ENCODE data around the gene CCDC187. TPM values are rescaled to one million over a fixed set of nuclear protein-coding genes. Genes with fewer than 3 reads are reported as not detected.
A peak's percentile ranks its signal among the peaks of the same experiment; 100 is the strongest.

Gene CCDC187
- total and polyA plus RNA-seq, 2 of the 13 experiments (the other 11 are each of a cell fraction or from before 2014, with no cell fraction given): 0.03 to 0.13 TPM

DNA sequence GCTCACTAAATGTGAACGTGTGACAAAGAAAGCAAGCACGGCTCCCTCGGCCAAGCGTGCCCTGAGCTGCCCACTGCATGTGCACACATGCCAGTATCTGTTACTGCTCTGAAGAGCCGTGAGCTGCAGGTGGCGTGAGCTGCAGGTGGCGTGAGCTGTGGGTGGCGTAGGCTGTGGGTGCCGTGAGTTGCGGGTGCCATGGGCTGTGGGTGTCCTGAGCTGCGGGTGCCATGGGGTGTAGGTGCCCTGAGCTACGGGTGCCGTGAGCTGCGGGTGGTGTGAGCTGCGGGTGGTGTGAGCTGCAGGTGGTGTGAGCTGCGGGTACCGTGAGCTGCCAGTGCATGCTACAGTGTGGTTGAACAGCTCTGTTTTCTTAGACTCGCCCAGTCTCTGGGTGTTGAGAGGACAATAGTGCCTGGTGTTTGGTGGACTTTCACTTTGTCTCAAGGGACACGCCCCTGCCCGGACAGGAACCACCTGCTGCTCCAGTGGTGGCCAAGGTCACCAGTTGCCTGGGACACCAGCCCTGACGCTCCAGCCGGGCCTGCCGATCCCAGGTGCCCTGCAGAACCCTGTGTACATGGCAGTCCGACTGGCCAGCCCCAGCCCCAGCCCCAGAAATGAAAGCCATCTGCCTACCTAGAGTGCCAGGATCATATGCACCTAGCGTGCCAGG lies 6.7 kb downstream of the CCDC187 start (continued):
- TF ChIP-seq, protein P1, sequence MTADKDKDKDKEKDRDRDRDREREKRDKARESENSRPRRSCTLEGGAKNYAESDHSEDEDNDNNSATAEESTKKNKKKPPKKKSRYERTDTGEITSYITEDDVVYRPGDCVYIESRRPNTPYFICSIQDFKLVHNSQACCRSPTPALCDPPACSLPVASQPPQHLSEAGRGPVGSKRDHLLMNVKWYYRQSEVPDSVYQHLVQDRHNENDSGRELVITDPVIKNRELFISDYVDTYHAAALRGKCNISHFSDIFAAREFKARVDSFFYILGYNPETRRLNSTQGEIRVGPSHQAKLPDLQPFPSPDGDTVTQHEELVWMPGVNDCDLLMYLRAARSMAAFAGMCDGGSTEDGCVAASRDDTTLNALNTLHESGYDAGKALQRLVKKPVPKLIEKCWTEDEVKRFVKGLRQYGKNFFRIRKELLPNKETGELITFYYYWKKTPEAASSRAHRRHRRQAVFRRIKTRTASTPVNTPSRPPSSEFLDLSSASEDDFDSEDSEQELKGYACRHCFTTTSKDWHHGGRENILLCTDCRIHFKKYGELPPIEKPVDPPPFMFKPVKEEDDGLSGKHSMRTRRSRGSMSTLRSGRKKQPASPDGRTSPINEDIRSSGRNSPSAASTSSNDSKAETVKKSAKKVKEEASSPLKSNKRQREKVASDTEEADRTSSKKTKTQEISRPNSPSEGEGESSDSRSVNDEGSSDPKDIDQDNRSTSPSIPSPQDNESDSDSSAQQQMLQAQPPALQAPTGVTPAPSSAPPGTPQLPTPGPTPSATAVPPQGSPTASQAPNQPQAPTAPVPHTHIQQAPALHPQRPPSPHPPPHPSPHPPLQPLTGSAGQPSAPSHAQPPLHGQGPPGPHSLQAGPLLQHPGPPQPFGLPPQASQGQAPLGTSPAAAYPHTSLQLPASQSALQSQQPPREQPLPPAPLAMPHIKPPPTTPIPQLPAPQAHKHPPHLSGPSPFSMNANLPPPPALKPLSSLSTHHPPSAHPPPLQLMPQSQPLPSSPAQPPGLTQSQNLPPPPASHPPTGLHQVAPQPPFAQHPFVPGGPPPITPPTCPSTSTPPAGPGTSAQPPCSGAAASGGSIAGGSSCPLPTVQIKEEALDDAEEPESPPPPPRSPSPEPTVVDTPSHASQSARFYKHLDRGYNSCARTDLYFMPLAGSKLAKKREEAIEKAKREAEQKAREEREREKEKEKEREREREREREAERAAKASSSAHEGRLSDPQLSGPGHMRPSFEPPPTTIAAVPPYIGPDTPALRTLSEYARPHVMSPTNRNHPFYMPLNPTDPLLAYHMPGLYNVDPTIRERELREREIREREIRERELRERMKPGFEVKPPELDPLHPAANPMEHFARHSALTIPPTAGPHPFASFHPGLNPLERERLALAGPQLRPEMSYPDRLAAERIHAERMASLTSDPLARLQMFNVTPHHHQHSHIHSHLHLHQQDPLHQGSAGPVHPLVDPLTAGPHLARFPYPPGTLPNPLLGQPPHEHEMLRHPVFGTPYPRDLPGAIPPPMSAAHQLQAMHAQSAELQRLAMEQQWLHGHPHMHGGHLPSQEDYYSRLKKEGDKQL (CRISPR knock-in tag; IDR thresholded peaks at IDR 0.05; ENCODE audit: low read depth): no peak
- peak; percentile 28; the same call in 1 of the 2 replicates for TF ChIP-seq ZBTB3 (CRISPR knock-in tag; IDR thresholded peaks at IDR 0.05; ENCODE audit: borderline replicate concordance, low read depth)
- no peak for TF ChIP-seq ZNF672 (CRISPR knock-in tag; IDR thresholded peaks at IDR 0.05)
- TF ChIP-seq, protein P2, sequence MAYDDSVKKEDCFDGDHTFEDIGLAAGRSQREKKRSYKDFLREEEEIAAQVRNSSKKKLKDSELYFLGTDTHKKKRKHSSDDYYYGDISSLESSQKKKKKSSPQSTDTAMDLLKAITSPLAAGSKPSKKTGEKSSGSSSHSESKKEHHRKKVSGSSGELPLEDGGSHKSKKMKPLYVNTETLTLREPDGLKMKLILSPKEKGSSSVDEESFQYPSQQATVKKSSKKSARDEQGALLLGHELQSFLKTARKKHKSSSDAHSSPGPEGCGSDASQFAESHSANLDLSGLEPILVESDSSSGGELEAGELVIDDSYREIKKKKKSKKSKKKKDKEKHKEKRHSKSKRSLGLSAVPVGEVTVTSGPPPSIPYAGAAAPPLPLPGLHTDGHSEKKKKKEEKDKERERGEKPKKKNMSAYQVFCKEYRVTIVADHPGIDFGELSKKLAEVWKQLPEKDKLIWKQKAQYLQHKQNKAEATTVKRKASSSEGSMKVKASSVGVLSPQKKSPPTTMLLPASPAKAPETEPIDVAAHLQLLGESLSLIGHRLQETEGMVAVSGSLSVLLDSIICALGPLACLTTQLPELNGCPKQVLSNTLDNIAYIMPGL (CRISPR knock-in tag; IDR thresholded peaks at IDR 0.05; ENCODE audit: borderline replicate concordance in 1 of 2, low read depth in 1 of 2): no peak
- no peak for TF ChIP-seq NFRKB (IDR thresholded peaks at IDR 0.05)
- TF ChIP-seq, protein P3, sequence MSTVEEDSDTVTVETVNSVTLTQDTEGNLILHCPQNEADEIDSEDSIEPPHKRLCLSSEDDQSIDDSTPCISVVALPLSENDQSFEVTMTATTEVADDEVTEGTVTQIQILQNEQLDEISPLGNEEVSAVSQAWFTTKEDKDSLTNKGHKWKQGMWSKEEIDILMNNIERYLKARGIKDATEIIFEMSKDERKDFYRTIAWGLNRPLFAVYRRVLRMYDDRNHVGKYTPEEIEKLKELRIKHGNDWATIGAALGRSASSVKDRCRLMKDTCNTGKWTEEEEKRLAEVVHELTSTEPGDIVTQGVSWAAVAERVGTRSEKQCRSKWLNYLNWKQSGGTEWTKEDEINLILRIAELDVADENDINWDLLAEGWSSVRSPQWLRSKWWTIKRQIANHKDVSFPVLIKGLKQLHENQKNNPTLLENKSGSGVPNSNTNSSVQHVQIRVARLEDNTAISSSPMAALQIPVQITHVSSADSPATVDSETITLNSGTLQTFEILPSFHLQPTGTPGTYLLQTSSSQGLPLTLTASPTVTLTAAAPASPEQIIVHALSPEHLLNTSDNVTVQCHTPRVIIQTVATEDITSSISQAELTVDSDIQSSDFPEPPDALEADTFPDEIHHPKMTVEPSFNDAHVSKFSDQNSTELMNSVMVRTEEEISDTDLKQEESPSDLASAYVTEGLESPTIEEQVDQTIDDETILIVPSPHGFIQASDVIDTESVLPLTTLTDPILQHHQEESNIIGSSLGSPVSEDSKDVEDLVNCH (CRISPR knock-in tag; IDR thresholded peaks at IDR 0.05): no peak
- TF ChIP-seq ZFY (CRISPR knock-in tag; IDR thresholded peaks at IDR 0.05): 0 out of 2 replicates have a peak, but pooled peaks have one; percentile 27
- TF ChIP-seq ZNF143 (CRISPR knock-in tag; IDR thresholded peaks at IDR 0.05): no peak
- TF ChIP-seq ZNF616 (CRISPR knock-in tag; IDR thresholded peaks at IDR 0.05; ENCODE audit: low read depth): 0 out of 2 replicates have a peak, but pooled peaks have one; percentile 42
- TF ChIP-seq SRY (CRISPR knock-in tag; IDR thresholded peaks at IDR 0.05): peak; percentile 52; the same call in 1 of the 2 replicates
- TF ChIP-seq, protein P4, sequence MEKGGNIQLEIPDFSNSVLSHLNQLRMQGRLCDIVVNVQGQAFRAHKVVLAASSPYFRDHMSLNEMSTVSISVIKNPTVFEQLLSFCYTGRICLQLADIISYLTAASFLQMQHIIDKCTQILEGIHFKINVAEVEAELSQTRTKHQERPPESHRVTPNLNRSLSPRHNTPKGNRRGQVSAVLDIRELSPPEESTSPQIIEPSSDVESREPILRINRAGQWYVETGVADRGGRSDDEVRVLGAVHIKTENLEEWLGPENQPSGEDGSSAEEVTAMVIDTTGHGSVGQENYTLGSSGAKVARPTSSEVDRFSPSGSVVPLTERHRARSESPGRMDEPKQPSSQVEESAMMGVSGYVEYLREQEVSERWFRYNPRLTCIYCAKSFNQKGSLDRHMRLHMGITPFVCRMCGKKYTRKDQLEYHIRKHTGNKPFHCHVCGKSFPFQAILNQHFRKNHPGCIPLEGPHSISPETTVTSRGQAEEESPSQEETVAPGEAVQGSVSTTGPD (CRISPR knock-in tag; IDR thresholded peaks at IDR 0.05): 0 out of 2 replicates have a peak, but pooled peaks have one; percentile 43
- 0 out of 2 replicates have a peak, but pooled peaks have one; percentile 42 for TF ChIP-seq ZNF761 (CRISPR knock-in tag; conservative IDR thresholded peaks at IDR 0.05)
- TF ChIP-seq ZBTB1 (CRISPR knock-in tag; IDR thresholded peaks at IDR 0.05; ENCODE audit: borderline replicate concordance): no peak
- no peak for TF ChIP-seq CCAR2 (optimal IDR thresholded peaks at IDR 0.05; ENCODE audit: low read depth, low read length)
- TF ChIP-seq HHEX (CRISPR knock-in tag; IDR thresholded peaks at IDR 0.05): no peak
- no peak for TF ChIP-seq SNAI1 (CRISPR knock-in tag; IDR thresholded peaks at IDR 0.05; ENCODE audit: borderline replicate concordance)
- no peak for TF ChIP-seq MXD4 (CRISPR knock-in tag; IDR thresholded peaks at IDR 0.05)
- TF ChIP-seq HOXA5 (CRISPR knock-in tag; IDR thresholded peaks at IDR 0.05): no peak
- TF ChIP-seq RFXAP (CRISPR knock-in tag; IDR thresholded peaks at IDR 0.05; ENCODE audit: borderline replicate concordance): peak; percentile 50; the same call in 1 of the 2 replicates
